ENCODE data around the gene A4GNT.

Gene A4GNT

GRCh38 chr3:138078096-138078495 is 54.1 kb downstream of the A4GNT start:
- no peak for DNase-seq

Measured in CD4-positive, alpha-beta T cell treated with Interferon gamma for 1 hour (primary cell).